ENCODE measurements around the gene MCEMP1.

GRCh38 chr19:7715671-7716070 lies 38.8 kb downstream of the MCEMP1 start:
- TF ChIP-seq POLR2A (IDR thresholded peaks at IDR 0.05; ENCODE audit: low read length) (no peak), GATA1 (IDR thresholded peaks at IDR 0.05; ENCODE audit: low read depth, low read length) (no peak)

Measured in erythroblast (primary cell).